Stimulated activated CD8-positive, alpha-beta memory T cell treated with anti-CD3 and anti-CD28 coated beads, Interleukin-12 subunit alpha, Interleukin-12 subunit beta, amount 100 ng/mL, for 1 hour (primary cell): ENCODE data around the gene TAMALIN.

Experiments used
- DNase-seq: peaks from one replicate; pipeline ENCODE4 v3.0.0-alpha.2; 2020; ENCODE audit warnings: low read depth

The TAMALIN gene

GRCh38 chr12:51984657-51985056 lies 22.1 kb upstream of the TAMALIN start:
- no peak for DNase-seq

DNA sequence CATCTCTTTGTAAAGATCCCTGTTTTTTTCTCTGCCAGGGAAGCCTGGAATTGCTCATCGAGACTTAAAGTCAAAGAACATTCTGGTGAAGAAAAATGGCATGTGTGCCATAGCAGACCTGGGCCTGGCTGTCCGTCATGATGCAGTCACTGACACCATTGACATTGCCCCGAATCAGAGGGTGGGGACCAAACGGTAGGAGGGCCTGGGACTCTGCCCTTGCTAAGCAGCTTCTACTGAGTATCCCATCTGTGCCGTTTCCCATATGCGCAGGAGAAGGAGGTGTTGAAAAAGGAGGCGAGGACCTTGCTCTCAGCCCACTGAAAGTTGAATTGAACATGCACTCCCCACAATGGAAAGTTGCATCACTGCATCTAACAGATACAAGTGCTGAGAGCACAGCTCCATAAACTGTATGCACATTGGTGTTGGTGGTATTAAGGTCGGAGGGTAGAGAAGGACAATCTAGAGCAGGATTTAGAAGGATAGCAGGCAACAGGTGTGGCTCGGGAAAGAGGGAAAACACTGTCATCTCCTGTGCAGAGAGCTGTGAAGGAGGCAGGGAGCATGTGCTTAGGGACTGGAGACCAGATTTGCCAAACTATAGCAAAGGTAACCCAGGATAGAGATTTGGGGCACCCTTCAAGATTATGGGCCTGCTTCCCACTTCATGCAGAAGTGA lies 21.5 kb upstream of the TAMALIN start:
- DNase-seq: no peak

GRCh38 chr12:51986834-51987233 lies 19.9 kb upstream of the TAMALIN start:
- DNase-seq: no peak

DNA sequence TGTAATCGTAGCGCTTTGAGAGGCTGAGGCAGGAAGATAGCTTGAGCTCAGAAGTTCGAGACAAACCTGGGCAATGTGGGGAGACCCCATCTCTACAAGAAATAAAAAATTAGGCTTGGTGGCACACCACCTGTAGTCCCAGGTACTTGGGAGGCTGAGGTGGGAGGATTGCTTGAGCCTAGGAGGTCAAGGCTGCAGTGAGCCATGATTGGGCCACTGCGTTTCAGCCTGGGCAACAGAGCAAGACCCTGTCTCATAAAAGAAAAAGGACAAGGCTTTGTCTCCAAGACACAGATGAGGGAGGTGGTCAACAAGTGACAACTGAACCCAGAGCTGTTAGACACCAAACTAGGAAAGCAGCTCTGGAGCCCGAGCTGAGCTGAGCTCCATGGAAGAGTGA lies 14.5 kb upstream of the TAMALIN start:
- DNase-seq: no peak

- no peak for DNase-seq
These were observed 12.3 kb upstream of the TAMALIN start for GRCh38 chr12:51994539-51994820.

DNA sequence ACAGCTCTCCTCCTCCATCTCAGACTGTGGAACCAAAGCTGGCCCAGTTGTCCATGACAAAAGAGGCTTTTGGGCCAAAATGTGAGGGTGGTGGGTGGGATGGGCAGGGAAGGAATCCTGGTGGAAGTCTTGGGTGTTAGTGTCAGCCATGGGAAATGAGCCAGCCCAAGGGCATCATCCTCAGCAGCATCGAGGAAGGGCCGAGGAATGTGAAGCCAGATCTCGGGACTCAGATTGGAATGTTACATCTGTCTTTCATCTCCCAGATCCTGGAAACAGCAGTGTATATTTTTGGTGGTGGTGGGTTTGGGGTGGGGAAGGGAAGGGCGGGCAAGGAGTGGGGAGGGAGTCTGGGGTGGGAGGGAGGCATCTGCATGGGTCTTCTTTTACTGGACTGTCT lies 11.8 kb upstream of the TAMALIN start:
- no peak for DNase-seq

DNA sequence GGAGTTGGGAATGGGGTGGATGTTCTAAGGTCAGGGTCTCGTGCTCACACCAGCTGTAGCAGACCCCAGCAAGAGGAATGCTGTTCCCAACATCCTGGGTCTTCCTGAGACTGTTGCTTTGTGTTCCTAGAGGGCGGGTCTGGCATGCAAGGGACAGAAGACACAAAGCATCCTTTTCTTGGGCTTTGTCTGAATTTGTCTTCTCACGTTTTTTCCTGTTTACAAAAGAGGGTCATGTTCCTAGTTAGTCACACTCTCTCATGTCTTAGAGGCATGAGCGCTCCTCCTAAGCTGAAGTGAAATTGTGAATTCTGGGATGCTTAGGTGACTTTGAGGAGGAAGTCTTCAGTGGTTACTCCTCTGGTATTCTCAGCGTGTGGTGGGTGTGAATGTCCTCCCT lies 9.6 kb upstream of the TAMALIN start:
- no peak for DNase-seq

DNA sequence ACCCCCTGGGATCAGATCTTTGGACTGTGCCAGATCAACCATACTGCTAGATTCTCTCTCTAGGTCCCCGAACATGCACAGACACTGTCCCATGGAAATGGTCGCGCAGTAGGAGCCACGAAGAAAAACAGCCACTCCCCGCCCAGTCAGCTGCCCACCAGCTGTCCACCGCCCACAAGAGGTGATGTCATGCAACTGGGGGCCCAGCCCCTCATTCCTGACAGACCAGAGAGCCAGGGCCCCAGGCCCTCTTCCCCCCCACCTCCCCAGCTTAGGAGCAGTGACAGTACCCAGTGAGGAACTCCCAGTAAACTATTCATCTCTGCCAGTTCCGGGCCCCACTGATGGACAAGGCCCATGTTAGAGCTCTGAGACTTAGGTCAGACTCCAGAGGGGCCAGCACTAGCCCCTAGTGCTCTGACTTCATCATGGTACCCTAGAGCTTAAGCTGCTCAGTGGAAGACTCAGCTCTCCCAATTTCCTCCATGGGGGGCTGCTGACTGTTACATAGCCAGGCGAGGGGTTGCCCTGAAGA lies 3.7 kb upstream of the TAMALIN start:
- DNase-seq: no peak

DNA sequence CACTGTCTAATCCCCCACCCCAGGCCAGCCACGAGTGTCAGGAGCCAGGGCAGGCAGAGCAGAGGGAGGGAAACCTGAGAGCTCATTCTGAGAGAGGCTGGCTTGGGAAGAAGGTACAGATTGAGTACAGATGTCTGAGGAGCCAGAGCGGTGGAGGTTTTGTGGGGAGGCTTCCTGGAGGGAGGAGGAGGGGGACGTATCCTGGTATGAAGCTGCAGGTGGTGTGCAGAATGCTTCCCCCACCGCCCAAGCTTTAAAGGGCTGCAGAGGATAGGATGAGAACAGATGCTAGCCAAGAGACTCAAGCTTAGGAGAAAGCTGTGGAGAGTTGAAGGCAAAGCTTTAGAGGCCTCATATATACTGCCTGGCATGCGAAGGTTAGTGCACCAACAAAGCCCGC lies 3.2 kb upstream of the TAMALIN start:
- no peak for DNase-seq

- DNase-seq: no peak
These were observed 2.6 kb upstream of the TAMALIN start for GRCh38 chr12:52004042-52004648.

- DNase-seq: no peak
These were observed 1.4 kb upstream of the TAMALIN start for GRCh38 chr12:52005218-52005902.

GRCh38 chr12:52005903-52006703 lies 643 bp upstream of the TAMALIN start:
- DNase-seq: no peak

DNA sequence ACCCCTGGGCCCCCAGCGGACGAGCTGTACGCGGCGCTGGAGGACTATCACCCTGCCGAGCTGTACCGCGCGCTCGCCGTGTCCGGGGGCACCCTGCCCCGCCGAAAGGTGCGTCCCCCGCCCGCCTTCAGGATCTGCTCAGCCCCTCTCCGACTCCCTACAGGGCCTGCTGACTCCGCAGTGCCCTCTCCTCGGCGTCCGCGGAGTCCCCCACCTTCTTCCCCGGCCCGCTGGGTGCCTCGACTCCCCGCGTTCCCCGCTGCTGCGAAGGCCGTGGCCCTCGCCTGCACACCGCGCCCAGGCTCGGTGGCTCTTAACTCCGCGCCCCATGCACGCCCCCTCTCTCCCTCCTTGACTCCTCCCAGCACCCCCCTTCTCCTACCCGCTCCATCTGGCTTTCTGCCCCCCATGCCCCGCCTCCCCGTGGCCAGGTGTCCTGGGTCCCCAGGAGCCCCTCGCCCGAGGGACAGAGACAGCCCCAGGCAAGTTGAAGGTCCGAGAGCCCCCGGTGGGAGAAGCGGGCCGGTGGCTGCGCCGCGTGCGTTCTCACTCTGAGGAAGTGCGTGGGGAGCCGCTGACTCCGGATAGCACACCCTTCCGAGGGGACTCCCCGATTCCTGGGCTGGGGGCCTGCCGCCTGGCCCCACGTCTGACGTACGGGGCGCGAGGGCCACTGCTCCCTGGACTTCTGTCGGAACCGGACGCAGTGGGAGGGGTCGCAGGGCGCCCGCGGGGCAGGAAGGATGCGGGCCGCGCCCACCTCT lies 594 bp downstream of the TAMALIN start:
- peak; percentile 25 for DNase-seq

- no peak for DNase-seq
These were observed 1.3 kb downstream of the TAMALIN start for GRCh38 chr12:52007982-52008510.

GRCh38 chr12:52009081-52009751 lies 2.5 kb downstream of the TAMALIN start:
- no peak for DNase-seq

- no peak for DNase-seq
These were observed 3.4 kb downstream of the TAMALIN start for GRCh38 chr12:52010152-52010622.

GRCh38 chr12:52010692-52011601 lies 4.2 kb downstream of the TAMALIN start:
- no peak for DNase-seq

- DNase-seq: no peak
These were observed 5.0 kb downstream of the TAMALIN start for GRCh38 chr12:52011602-52012214.

DNA sequence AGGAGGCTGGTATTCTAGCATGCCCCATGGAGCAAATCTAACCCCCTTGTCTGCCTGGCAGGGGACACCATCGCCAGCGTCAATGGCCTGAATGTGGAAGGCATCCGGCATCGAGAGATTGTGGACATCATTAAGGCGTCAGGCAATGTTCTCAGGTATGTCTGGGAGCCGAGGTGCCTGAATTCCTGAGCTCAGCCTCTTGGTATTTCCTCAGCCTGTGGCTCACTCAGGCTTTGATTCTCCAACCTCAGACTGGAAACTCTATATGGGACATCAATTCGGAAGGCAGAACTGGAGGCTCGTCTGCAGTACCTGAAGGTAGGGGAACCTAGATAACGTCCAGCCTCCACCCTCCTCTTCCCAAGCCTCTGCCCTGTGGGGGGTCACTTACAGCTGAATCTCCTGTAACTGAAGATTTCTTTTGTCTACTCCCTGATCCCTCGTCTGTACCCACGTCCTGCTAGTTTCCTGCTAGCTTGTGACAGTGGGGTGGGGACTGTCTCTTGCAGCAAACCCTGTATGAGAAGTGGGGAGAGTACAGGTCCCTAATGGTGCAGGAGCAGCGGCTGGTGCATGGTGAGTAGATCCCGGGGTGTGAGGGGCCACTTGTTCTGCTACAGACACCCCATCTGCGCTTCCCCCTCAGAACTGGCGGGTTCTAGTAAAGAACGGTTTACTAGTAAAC lies 7.0 kb downstream of the TAMALIN start:
- no peak for DNase-seq
